Uterus (tissue), 2 donors: Measurements from ENCODE around the gene SPSB2.

ENCODE experiments used
- POLR2A ChIP-seq, 2 donors: fragments of 450-650 bp; IDR thresholded peaks; one replicate each; pipeline ENCODE4 v1.6.1; 2016; ENCODE audit warnings: antibody characterized with exemption in 2 of 2, mild to moderate bottlenecking in 1 of 2, moderate library complexity in 1 of 2
- TF ChIP-seq, protein P1 (sequence below), 4 experiments: fragments of 200-600 bp in 2 of 4; fragments of 450-650 bp in 2 of 4; sonication (generic) in 2 of 4; IDR thresholded peaks; one replicate each; pipeline ENCODE4 v1.5.1; 2016 to 2019; ENCODE audit warnings: antibody characterized with exemption in 4 of 4, mild to moderate bottlenecking in 2 of 4, moderate library complexity in 1 of 4

DNA sequence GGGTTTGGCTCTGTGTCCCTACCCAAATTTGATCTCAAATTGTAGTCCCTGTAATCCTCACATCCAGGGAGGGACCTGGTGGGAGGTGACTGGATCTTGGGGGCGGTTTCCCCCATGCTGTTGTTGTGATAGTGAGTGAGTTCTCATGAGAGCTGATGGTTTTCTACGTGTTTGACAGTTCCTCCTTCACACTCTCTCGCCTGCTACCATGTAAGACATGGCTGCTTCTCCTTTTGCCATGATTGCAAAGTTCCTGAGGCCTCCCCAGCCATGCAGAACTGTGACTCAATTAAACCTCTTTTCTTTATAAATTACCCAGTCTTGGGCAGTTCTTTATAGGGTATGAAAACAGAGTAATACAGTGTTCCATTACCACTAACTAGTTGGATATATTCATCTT is 21.2 kb upstream of the SPSB2 start:
- TF ChIP-seq, protein P1, sequence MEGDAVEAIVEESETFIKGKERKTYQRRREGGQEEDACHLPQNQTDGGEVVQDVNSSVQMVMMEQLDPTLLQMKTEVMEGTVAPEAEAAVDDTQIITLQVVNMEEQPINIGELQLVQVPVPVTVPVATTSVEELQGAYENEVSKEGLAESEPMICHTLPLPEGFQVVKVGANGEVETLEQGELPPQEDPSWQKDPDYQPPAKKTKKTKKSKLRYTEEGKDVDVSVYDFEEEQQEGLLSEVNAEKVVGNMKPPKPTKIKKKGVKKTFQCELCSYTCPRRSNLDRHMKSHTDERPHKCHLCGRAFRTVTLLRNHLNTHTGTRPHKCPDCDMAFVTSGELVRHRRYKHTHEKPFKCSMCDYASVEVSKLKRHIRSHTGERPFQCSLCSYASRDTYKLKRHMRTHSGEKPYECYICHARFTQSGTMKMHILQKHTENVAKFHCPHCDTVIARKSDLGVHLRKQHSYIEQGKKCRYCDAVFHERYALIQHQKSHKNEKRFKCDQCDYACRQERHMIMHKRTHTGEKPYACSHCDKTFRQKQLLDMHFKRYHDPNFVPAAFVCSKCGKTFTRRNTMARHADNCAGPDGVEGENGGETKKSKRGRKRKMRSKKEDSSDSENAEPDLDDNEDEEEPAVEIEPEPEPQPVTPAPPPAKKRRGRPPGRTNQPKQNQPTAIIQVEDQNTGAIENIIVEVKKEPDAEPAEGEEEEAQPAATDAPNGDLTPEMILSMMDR (IDR thresholded peaks at IDR 0.05): no peak
- TF ChIP-seq POLR2A (IDR thresholded peaks at IDR 0.05): no peak
